Uterus (tissue), 4 donors: ENCODE data around the gene MTFR1L. TPM values are rescaled to one million over a fixed set of nuclear protein-coding genes. Genes with fewer than 3 reads are reported as not detected.

Experiments used
- DNase-seq, 2 donors: peaks; one replicate each; pipeline ENCODE4 v3.0.0-alpha.2; 2019 to 2020
- H3K27ac ChIP-seq, 2 donors: fragments of 200-600 bp; sonication (generic); 1 replicate in 1 of 2; 2 replicates in 1 of 2; pipeline ENCODE4 v1.5.1; 2016 to 2018
- H3K27me3 ChIP-seq, 2 donors: fragments of 200-600 bp; sonication (generic); one replicate each; pipeline ENCODE4 v1.5.1; 2018 to 2019; ENCODE audit warnings: control low read depth in 1 of 2
- H3K36me3 ChIP-seq, 2 donors: fragments of 200-600 bp; sonication (generic); one replicate each; pipeline ENCODE4 v1.5.1; 2019; ENCODE audit warnings: control low read depth in 1 of 2
- H3K4me1 ChIP-seq, 2 donors: fragments of 200-600 bp; sonication (generic); one replicate each; pipeline ENCODE4 v1.5.1; 2018 to 2019; ENCODE audit warnings: control low read depth in 1 of 2
- H3K4me3 ChIP-seq, 2 donors: fragments of 200-600 bp; sonication (generic); 1 replicate in 1 of 2; 2 replicates in 1 of 2; pipeline ENCODE4 v1.5.1; 2018 to 2019; ENCODE audit warnings: mild to moderate bottlenecking in 1 of 2
- H3K9me3 ChIP-seq, 2 donors: fragments of 200-600 bp; sonication (generic); one replicate each; pipeline ENCODE4 v1.5.1; 2019; ENCODE audit warnings: control low read depth in 1 of 2
- POLR2A ChIP-seq, 2 donors: fragments of 450-650 bp; IDR thresholded peaks; one replicate each; pipeline ENCODE4 v1.6.1; 2016; ENCODE audit warnings: antibody characterized with exemption in 2 of 2, mild to moderate bottlenecking in 1 of 2, moderate library complexity in 1 of 2
- intact Hi-C: fragments of 100-400 bp; cut with DNase I; formaldehyde crosslinking; loops from one replicate; pipeline ENCODE4 v1.15.1; 2023; ENCODE audit warnings: low total_unique reads
- total RNA-seq, 4 donors: library from RNA; depleted of rRNA in 3 of 4; stranded (reverse); fragments of >200 nt in 3 of 4; gene quantifications; one replicate each; pipeline versions ENCODE4 v1.1.0 to v1.2.4, GENCODE V29; 2014 to 2023
- TF ChIP-seq, protein P1 (sequence below), 4 experiments: fragments of 200-600 bp in 2 of 4; fragments of 450-650 bp in 2 of 4; sonication (generic) in 2 of 4; IDR thresholded peaks; one replicate each; pipeline ENCODE4 v1.5.1; 2016 to 2019; ENCODE audit warnings: antibody characterized with exemption in 4 of 4, mild to moderate bottlenecking in 2 of 4, moderate library complexity in 1 of 4
- donor health status: DM: yes; HTN: yes; CAD: no.

The MTFR1L gene
- total RNA-seq, 4 donors from 2014 or later, result 51.5 to 106 (median 63.7) TPM

GRCh38 chr1:25875856-25876692 lies 56.3 kb downstream of the MTFR1L start:
- TF ChIP-seq POLR2A (IDR thresholded peaks at IDR 0.05), result no peak
- TF ChIP-seq, protein P1, sequence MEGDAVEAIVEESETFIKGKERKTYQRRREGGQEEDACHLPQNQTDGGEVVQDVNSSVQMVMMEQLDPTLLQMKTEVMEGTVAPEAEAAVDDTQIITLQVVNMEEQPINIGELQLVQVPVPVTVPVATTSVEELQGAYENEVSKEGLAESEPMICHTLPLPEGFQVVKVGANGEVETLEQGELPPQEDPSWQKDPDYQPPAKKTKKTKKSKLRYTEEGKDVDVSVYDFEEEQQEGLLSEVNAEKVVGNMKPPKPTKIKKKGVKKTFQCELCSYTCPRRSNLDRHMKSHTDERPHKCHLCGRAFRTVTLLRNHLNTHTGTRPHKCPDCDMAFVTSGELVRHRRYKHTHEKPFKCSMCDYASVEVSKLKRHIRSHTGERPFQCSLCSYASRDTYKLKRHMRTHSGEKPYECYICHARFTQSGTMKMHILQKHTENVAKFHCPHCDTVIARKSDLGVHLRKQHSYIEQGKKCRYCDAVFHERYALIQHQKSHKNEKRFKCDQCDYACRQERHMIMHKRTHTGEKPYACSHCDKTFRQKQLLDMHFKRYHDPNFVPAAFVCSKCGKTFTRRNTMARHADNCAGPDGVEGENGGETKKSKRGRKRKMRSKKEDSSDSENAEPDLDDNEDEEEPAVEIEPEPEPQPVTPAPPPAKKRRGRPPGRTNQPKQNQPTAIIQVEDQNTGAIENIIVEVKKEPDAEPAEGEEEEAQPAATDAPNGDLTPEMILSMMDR (IDR thresholded peaks at IDR 0.05), result no peak
- Histone ChIP-seq H3K4me3 (peak overlapping the region; percentile 63 to 66), H3K9me3 (no peaks in the 10 kb centered on the region), H3K27me3 (no peaks in the 10 kb centered on the region), H3K36me3 (no peaks in the 10 kb centered on the region), H3K27ac (peak overlapping the region; percentile 85 to 90), H3K4me1 (peaks cover 0 to 10% of the 10 kb centered on the region in 2 donors)
- DNase-seq, result no peak
- intact Hi-C loops, result no loop called here

- Histone ChIP-seq H3K27ac (peak overlapping the region in 1 of 2 donors; percentile 90), H3K4me3 (no peak overlapping the region), H3K4me1 (peaks cover 0 to 9% of the 10 kb centered on the region in 2 donors), H3K36me3 (no peaks in the 10 kb centered on the region), H3K9me3 (no peaks in the 10 kb centered on the region), H3K27me3 (no peaks in the 10 kb centered on the region)
- TF ChIP-seq POLR2A (IDR thresholded peaks at IDR 0.05), result no peak
- TF ChIP-seq, protein P1 (IDR thresholded peaks at IDR 0.05), result no peak
- intact Hi-C loops, result no loop called here
- DNase-seq, result no peak
Measured at GRCh38 chr1:25876693-25877077, 56.9 kb downstream of the MTFR1L start.

GRCh38 chr1:25877155-25877554 lies 57.4 kb downstream of the MTFR1L start:
- Histone ChIP-seq H3K36me3 (no peaks in the 10 kb centered on the region), H3K4me3 (no peak overlapping the region), H3K4me1 (peaks cover 0 to 6% of the 10 kb centered on the region in 2 donors), H3K9me3 (no peaks in the 10 kb centered on the region), H3K27ac (no peak overlapping the region), H3K27me3 (no peaks in the 10 kb centered on the region)
- no peak for TF ChIP-seq POLR2A (IDR thresholded peaks at IDR 0.05)
- TF ChIP-seq, protein P1 (IDR thresholded peaks at IDR 0.05), result no peak
- DNase-seq, result no peak
- intact Hi-C loops, result no loop called here

- H3K9me3 ChIP-seq, result no peaks in the 10 kb centered on the region
- intact Hi-C loops, result no loop called here
- no peak for DNase-seq
- H3K27ac ChIP-seq, result no peak overlapping the region
- no peaks in the 10 kb centered on the region for H3K4me1 ChIP-seq
- TF ChIP-seq, protein P1 (IDR thresholded peaks at IDR 0.05), result no peak
- TF ChIP-seq POLR2A (IDR thresholded peaks at IDR 0.05), result no peak
- H3K4me3 ChIP-seq, result no peak overlapping the region
- no peaks in the 10 kb centered on the region for H3K27me3 ChIP-seq
- no peaks in the 10 kb centered on the region for H3K36me3 ChIP-seq
Measured at GRCh38 chr1:25878690-25879089, 58.9 kb downstream of the MTFR1L start.

- DNase-seq, result no peak
- no peak for TF ChIP-seq POLR2A (IDR thresholded peaks at IDR 0.05)
- TF ChIP-seq, protein P1 (IDR thresholded peaks at IDR 0.05), result no peak
- no peak overlapping the region for H3K27ac ChIP-seq
- no peaks in the 10 kb centered on the region for H3K9me3 ChIP-seq
- no peaks in the 10 kb centered on the region for H3K27me3 ChIP-seq
- intact Hi-C loops, result no loop called here
- no peaks in the 10 kb centered on the region for H3K36me3 ChIP-seq
- no peak overlapping the region for H3K4me3 ChIP-seq
- H3K4me1 ChIP-seq, result no peaks in the 10 kb centered on the region
Measured at GRCh38 chr1:25879675-25880074, 59.9 kb downstream of the MTFR1L start.
